Activated naive CD4-positive, alpha-beta T cell treated with anti-CD3 and anti-CD28 coated beads, Interleukin-2, amount 50 U/mL, for 16 hours (primary cell): ENCODE results near the gene KCNH8.

Source experiments
- DNase-seq: peaks from one replicate; pipeline ENCODE4 v3.0.0-alpha.2; 2020

Gene KCNH8

DNA sequence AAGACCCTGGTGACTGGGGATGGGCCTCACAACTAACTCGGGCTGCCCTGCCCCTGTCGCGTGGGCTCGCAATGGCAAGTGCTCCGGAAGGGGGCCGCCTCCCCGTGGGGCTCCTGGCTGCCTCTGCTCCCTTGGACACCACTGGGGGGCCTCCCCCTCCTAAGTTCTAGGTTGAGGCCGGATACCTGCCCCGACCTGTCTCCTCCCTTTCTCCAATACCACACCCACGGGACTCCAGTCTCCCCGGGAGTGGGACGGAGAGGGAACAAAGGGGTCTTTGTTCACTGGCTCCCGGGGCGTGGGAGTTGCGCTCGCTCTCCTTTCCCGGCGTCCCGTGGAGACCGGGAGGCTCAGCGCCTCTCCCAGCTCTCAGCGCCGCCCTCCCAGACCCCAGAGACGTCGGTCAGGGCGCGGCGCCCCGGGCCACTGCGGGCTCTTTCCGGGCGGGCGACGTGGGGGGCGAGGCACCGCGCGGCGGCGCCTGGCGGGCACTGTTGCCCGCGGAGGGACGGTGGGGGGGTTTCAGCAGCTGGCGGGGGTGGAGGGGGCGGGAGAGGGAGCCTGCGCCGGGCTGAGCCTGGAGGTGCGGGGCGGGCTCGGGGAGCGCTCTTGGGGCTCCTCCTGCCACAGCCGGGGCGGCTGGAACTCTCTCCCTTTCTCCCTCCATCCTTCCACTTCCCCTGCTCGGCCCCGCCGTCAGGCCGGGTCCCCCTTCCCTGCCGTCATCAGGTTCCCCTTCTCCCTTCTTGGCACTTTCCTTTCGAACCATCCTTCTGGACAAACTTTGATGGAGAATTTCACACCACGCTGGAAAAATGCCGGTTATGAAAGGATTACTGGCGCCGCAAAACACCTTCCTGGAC lies at the start of gene KCNH8:
TSS of gene KCNH8 (plus strand) at position 606 of the 863 bp plus-strand sequence. CDS start at position 816, 210 bp downstream.
- DNase-seq = peak; percentile 14

DNA sequence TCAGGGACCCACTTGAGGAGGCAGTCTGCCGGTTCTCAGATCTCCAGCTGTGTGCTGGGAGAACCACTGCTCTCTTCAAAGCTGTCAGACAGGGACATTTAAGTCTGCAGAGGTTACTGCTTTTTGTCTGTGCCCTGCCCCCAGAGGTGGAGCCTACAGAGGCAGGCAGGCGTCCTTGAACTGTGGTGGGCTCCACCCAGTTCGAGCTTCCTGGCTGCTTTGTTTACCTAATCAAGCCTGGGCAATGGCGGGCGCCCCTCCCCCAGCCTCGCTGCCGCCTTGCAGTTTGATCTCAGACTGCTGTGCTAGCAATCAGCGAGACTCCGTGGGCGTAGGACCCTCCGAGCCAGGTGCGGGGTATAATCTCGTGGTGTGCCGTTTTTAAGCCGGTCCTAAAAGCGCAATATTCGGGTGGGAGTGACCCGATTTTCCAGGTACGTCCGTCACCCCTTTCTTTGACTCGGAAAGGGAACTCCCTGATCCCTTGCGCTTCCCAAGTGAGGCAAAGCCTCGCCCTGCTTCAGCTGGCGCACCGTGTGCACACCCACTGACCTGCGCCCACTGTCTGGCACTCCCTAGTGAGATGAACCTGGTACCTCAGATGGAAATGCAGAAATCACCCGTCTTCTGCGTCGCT lies 45.5 kb upstream of the KCNH8 start:
- DNase-seq = peak; percentile 24

DNA sequence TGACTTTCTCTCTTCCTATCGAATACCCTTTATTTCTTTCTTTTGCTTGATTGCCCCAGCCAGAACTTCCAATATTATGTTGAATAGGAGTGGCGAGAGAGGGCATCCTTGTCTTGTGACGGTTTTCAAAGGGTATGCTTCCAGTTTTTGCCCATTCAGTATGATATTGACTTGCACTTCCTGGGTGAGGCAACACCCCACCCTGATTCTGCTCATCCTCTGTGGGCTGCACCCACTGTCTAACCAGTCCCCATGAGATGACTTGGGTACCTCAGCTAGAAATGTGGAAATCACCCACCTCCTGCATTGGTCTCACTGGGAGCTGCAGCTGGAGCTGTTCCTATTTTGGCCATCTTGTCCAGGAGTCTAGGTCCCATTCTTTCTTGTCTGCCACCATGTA lies 44.8 kb upstream of the KCNH8 start:
- no peak for DNase-seq

DNA sequence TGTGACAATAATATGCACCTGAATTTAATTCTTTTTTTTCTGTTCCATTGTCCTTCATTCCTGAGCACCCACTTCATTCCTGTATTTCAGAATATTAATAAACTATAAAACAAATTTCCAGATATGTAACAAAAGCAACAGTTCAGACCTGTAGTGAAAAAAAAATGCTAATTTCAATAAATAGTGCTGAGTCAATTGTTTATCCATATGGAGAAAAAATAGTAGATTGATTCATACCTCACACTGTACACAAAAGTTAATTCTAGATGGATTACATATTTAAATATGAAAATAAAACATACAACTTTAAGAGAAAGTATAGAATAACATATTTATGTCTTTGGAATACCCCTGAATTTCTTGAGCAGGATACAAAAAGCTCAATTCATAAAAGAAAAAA lies 43.9 kb upstream of the KCNH8 start:
- DNase-seq = no peak

DNA sequence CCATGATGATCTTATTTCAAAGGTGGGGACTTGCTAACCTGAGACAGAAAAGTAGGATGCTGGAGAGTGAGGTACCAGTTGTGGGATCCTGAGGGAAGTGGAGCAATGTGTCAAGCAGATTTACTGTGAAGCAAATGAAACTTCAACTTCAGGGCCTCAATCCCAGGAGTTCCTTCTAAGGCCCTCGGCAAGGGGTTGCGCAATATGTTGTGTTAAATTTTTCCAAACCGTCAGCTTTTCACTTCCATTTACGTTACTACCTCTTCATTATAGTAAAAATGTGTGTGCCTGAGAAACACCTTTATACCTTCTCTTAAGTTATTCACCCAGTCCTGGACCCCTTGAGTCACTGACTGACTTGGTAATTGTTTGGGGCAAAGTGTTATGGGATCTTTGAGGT lies 42.5 kb upstream of the KCNH8 start:
- no peak for DNase-seq

DNA sequence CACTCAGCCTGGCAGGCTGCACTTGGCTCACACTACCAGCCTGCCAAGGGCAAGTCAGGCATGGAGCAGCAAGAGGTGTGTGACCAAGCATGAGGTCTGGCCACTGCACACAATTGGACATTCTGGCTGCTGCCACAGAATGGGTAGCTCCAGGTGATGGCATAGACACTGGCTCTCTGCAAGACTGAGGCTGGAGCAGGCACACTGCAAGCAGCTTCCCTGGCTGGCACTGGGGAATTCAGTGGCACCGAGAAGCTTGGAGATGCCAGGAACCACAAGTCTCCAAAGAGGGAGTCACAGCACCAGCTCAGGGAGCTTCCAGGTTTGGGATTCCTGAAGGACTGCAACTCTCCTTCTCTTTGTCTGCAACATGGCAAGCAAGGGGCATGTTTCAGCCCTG lies 42.0 kb upstream of the KCNH8 start:
- DNase-seq = no peak

DNA sequence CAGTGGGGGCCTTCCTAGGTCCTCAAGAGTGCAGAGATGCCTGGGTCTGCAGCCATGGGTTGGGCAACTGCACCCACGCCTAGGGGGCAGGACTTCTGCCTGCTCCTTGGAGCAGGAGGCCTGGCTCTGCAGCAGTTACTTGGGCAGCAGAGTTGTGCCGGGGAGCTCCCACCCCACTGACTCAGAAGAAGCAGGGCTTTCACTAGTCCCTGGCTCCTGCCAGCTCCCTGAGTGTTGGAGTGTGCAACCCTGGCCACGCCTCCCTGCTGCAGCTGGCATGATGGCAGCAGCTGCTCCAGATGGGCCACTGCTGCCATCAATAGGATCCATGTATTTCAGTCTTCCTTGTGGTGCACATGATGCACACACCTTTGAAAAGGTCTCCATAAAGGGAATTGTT lies 40.6 kb upstream of the KCNH8 start:
- DNase-seq = no peak

DNA sequence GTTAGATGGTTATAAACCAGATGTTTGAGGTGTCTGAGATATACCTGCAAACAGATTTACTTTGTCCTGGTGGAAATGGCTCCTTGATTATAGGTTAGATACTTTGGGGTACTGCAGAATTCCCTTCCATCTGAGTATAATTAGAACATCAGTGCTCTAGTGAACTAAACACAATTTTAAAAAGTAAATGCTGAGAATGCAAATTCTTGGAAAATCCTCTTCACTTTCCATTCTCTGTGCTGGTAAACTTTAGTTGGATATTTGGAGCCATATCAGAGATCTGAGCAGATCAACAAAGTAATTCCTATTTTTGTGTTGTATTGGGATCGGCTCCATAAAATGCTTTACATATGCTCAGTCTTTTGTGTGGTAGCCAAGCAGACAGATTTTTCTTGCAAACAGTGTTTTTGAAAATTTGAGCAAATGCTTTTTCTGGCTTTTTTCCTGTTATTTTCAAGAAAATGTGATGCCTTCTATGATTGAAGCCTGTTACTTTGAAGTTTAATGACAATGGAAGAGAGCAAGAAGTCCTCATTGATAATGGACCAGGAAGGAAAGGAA lies 37.9 kb upstream of the KCNH8 start:
- no peak for DNase-seq

DNA sequence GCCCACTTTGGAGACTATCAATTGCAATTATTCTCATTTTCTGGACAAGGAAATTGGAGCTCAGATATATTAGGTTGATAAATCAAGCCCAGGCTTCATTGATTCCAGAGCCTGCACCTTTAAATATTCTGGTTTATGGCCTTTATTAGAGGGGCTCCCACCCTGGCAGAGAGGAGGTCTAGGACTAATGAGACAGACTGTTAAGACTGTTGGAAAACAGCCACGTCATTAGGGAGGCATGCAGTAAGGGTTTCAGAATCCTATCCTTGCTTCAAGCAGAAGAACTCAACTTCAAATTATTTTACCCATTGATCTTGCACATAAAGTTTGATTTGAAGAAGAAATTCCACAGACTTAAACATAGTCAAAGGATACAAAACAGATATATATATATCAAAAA lies 33.8 kb upstream of the KCNH8 start:
- DNase-seq = no peak

DNA sequence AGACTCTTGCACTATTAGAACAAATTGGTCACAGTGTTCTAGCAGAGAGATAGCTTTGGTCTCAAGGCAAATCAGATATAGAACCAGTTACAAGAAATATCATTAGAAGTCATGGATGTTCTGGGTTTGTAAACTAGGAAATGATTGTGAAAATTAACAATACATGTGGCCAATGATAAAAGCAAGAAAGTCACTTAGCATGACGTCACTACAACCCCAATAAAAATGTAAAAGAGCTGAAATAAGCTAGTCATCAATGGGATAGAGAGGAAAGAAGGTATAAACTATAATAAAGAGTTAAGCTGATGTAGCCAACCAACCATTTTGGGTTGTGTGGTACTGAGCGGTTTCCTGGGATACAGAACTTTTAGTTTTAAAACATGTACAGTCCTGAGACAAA lies 32.1 kb upstream of the KCNH8 start:
- no peak for DNase-seq

DNA sequence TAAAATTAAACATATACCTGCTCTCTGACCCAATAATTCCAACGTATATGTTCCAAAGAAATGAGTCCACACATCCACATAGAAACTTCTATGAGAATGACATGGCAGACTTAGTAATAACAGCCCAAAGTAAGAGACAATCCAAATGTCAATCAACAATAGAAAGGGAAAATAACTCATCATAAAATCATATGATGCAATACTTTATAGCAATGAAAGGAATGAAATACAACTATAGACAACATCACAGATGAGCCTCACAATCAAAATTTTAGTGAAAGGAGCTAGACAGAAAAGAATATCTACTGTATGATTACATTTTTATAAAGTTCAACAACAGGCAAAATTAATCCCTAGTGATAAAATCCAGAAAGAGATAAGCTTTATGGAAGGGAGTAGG lies 23.6 kb upstream of the KCNH8 start:
- DNase-seq = no peak

DNA sequence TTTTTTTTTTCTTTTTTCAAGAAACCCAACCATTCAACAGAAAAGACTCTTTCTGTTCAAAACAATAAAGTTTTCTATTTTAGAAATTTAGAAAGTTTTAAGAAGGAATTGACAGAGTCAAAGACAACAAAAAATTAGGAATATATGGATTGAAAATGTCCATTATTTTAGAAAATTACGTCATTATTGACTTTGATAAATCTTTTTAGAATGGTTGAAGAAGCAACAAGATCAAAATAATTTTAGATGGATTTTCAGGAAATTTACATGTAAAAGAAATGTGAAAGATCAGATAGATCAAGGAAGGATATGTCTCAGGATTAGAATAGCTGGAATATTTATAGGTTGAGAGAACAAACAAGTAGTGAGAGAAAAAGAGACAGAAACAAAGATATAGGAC lies 8.4 kb upstream of the KCNH8 start:
- no peak for DNase-seq

DNA sequence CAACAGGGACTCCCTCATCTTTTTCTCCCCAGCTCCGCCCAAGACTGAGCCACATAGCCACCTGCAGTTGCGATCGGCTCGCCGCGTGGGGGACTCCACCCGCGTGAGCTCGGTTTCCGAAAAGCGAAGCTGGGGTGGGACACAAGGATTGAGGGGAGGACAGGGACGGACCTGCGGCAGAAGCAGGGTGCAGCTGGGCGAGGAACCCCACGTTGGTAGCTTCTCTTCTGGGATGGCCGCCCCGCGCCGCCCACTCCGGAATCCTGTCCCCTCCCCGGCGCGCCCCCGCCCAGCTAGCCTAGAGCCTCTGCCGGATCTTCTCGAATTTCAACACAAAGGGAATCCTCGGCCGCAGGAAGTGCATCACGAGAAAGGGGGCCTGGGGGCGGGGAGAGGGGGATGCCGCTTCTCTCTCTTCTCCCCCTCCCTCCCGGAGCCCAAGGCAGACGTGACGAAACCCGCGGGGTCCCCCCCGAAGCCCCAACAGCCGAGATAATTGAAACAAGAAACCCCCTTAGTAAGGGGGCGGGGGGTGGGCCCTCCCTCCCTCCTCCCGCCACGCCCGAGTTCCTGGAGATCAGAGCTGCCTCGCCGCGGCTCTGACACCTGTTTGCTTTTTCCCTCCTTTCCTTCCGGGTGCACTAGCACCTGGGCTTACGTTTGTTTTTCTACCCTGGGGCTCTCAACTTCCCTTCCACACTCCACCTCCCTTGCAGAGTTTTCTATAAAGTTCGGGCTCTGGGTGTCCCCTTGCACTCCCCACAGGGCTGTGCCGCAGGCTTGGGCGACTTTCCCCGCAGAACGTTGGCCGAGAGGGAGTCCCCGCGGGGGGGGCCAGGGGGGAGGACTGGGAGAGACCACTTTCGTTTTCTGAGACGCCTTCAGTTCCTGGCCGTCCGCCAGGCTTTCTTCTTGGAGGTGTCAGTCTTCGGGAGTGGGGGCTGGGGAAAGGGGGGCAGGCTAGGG lies 1.3 kb upstream of the KCNH8 start:
- peak; percentile 62 for DNase-seq

DNA sequence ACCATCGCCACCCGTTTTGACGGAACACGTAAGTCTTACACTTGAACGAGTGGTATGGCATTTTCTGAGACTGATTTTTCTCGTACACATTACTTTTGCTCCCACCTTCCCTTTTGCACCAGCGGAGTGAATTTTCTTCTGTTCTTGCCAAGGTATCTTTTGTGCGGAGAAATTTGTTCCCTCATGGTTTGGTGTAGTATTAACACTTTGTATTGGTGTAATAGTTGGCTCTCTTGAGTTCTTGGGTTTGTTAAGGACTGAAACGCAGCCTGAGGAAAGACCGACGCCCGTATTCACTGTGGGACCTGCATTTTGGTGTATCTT lies 420 bp downstream of the KCNH8 start:
- no peak for DNase-seq

DNA sequence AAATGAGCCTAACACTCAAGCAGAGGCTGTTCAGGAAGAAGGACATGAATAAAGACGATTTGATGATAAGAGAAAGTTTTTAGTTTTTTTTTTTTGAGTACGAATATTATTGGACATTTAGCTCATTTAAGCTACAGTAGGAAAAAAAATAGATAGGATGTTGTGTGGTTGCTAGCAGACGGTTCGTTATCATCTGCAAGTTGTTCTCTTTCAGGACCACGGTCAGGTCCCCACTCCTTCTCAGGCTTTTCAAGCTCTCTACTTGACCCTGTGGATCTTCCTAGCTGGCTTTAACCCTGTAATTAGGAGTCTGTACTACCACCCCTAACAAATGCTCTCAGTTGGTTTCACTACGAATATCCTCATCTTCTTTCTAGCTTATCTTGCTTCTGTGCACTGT lies 1.1 kb downstream of the KCNH8 start:
- DNase-seq = peak; percentile 22

DNA sequence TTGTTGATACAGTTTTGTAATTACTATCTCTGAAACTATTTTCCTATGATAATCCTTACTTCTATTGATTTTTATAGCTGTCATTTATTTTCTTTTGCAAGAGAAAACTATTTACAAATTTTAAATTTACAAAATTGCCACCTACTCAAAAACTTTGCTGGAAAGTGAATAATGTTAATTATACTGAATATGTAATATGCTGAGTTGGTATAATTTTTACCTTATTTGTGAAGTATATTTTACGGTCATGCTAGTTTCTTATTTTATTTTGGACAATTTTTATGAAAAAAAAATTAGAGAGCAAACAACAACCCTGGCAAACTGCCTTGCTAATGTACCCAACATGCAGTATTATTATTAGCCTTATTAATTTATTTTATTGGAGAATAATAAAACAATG lies 2.9 kb downstream of the KCNH8 start:
- no peak for DNase-seq

DNA sequence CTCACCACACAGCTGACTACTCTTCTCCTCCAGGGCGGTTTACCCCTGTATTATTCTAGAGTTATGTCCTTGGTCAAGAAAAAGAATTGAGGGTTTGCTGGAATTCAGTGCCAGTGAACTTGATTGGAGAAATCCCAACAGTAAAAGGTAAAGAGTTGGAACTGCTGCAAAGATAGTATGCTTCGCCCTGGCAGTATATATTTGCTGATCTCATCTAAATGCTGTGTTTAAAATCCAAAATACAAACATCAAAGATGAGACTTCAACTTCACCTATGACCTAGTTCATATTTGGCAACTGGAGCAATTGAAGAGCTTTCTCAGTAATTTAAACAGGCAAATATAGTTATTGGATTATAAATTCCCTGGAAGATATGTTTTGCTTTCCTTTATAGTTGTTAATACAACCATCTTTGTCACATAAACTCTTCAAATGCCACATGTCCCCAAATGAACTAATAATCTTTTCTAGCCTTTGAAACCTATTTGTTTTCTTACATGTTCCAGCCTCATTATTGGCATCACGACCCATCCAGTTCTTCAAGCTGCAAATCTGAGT lies 6.5 kb downstream of the KCNH8 start:
- no peak for DNase-seq

DNA sequence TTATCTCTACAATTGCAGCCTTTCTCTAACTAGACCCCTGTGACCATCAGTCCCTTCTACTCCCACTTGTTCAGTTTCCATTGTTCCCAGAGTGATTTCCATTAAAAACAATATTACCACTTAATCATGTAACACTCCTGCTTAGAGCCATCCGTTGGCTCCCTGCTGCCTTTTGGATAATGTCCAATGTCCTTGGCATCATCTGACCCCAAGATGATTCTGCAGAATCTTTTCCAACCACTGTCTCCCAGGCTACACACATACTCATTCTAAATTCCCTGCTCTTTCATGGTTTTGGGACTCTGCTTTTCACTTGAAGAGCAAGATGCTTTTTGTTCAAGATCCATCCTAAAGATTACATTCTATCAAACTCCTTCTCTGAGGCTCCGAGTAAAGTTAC lies 7.1 kb downstream of the KCNH8 start:
- DNase-seq = no peak

DNA sequence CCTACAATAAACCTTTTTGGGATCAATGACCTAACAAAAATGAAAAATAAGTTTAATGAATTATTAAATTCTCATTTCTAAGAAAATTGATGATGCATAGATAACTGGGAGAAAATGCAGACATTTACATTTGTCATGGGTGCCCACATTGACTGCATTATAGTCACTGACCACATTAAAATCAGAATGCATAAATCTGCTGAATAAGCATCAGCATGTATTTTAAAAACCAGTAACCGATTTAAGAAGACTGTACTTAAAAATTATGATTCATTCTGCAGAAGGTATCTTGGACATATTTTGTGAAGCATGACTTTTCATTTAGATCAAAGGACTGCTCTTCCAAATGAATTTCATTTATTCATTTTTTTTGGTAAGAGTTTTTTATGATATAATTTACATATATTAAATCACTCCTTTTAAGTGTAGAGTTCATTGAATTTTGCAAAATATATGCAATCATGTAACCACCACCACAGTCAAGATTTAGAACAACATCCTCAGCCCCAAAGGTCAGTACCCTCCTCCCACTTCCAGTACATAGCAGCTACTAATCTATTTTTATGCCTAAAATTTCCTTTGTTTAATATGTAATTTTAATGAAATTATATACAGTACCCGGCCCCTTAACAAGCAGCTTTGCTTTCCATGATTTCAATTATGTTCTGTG lies 11.8 kb downstream of the KCNH8 start:
- DNase-seq = no peak

DNA sequence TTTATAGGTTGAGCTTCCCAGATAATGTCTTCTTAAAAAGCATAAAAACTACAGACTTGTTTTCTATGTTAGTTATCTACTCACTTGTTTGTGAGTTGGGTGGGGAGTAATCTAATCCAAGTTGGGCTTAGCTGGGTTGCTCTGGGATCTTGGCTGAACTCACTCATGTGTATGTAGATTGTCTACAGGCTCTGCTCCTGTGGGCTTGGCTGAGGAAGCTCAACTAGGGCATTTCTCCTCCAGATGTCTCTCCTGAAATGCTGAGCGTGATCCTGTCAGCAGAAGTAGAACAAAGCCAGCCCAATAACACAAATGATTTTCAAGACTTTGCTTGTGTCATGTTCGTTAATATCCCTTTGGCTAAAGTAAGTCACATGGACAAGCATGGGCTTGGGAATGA lies 17.3 kb downstream of the KCNH8 start:
- DNase-seq = no peak

DNA sequence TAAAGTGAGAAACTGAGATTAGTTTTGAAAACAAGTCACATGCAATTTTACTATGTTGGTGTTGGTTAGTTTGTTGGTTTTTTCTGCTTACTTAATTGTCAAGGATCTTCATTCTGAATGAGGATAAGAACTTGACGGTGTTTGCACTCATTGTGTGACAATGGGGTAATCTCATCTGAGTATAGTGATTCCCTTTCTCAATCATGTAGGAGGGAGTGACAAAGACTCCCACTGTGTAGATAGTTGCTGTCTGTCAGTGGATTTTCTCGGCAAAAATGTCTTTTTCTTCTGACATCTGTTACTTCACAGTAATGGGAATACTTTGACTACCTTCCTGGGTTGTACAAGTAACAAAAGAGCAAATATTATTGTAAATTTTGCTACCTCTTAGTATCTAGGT lies 23.5 kb downstream of the KCNH8 start:
- no peak for DNase-seq

DNA sequence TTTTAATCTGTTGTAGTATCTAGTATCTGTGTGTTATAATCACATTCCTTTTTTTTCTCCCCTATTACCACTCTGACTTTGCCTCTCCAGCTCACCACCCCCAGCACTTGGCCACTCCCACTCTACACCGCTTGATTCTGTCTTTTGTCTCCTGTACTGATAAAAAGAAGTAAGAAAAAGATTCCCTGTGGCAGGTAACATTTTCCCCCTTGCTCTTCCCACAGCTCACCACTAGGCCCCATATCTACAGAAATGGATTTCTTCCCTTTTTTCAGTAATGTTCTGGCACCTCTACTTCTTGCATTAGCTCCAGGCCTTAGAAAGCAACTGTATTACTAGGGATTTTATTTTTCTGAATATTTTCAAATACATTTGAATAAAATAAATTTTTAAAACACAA lies 25.6 kb downstream of the KCNH8 start:
- DNase-seq = no peak
